DMS 273 treated with DMSO at 0.1 percent for 48 hours (cell line): ENCODE measurements around the gene PI4K2A.

Experiments used
- DNase-seq: peaks from one replicate; lab custom pipeline; 2025; lab: John Stamatoyannopoulos, UW

Gene PI4K2A

GRCh38 chr10:97640174-97640867 lies at the start of gene PI4K2A:
TSS of gene PI4K2A (plus strand) at chr10:97640671. CDS start at chr10:97640743, 72 bp downstream.
- DNase-seq = peak; percentile 95

DNA sequence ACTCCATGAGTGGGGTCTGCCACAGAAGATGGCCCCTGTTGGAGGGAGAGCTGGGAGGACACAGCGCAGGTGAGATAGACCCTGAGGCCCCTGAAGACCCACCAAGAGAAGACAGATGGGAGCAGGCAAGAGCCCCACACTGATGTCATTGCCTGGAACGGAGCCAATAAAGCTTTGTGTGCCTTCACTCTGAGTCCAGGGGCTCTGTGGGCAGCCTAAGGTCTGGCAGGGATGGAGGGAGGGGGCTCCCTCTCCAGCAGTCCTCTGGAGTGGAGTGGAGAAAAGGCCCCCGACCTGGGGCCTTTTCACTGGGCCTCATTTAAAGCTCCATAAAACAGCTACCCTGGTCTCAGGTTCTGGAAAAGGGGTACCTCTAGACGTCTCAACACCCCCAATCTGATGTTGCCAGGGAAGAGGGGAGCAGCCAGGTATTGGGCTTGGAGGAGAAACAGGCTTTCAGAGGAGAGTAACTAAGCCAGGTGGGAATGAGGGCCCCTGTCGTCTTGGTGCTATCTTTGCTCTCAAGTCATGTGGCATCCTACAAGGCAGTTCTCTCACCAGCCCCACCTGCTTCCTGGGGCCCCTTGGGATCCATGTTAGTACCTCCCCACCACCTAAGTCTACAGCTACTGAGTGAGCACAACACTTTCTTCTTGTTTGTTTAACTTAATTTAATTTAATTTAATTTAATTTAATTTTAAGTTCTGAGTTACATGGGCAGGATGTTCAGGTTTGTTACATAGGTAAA lies 49.5 kb upstream of the PI4K2A start:
- no peak for DNase-seq

- DNase-seq = no peak
Observed at GRCh38 chr10:97593421-97593820, 47.0 kb upstream of the PI4K2A start.

GRCh38 chr10:97596101-97597082 lies 44.1 kb upstream of the PI4K2A start:
- no peak for DNase-seq

DNA sequence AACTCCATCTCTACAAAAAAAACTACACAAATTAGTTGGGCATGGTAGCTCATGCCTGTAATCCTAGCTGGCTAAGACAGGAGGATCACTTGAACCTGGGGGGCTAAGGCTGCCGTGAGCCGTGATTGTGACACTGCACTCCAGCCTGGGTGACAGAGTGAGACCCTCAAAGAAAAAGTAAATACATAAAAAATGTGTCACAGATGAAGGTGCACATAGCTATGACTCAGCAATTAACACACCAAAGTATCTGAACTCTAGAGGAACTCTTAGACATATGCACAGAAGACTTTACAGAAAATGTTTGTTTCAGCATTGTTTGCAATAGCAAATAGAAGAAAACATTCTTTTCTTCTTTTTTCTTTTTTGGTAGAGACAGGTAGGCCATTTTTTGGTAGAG lies 42.7 kb upstream of the PI4K2A start:
- DNase-seq = no peak

GRCh38 chr10:97598407-97599271 lies 41.8 kb upstream of the PI4K2A start:
- DNase-seq = no peak

- DNase-seq = no peak
Observed at GRCh38 chr10:97599272-97599619, 41.2 kb upstream of the PI4K2A start.

- no peak for DNase-seq
Observed at GRCh38 chr10:97600616-97601015, 39.9 kb upstream of the PI4K2A start.

DNA sequence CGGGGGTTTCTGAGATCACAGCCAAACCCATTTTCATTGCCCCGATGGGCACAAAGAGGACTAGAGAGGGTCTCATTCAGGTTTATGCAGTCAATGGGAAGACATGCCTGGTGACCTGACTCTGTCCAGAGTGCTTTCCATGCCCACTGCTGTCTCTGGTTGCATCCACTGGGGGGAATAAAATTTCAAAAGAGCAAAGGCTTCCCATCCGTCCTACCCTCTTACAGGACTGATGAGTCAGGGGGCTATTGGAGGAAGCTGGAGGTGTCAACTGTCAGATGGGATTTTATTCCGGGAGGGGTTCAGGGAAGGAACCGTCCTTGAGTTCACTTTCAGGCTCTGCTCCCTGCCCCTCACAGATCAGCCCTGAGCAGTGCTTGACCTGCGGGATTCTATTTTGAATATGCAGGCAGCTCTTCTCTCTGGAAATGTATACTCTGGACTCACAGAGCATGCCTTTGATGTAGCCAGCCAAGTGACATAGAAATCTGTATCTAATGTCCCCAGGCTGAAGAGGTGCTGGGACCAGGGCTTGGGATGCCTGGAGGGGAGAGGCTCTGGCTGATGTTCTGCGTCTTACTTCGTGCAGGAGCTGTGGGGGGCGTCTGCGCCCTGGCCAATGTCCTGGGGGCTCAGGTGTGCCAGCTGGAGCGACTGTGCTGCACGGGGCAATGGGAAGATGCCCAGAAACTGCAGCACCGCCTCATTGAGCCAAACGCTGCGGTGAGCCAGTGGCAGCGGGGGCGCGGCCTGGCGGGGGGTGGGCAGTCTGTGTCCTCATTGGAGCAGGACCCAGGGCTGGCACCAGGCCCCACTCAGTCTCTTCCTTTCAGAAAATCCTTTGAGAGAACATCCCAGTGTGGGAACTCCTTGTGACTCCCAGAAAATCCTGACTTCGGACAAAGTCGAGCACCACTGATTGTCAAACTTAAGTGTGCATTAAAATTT lies 38.9 kb upstream of the PI4K2A start:
- DNase-seq = no peak

- DNase-seq = no peak
Observed at GRCh38 chr10:97607095-97607636, 33.3 kb upstream of the PI4K2A start.

DNA sequence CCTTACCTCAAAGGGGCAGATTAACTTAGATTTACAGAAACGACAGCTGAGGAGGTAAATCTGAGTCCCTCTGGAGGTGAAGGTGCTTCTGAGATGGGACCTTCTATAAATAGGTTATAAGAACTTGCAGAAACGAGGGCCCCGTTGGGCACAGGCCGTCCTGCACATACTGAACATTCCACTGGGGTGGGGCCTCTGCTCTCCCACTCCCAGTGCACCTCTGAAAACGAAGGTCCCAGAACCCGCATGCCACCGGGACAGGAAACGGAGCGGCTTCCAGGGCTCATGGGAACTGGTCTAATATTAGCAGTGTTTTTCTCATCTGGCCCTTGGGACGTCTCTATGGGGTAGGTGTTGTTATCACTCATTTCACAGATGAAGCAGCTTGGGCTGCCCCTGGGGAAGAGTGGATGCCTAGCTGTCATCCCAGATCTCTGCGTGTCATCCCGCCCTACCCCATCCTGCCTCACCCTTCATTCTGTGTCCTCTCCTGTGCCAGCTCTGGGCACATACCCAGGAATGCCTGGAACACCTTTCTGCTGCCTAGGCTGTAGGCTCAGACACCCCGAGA lies 31.4 kb upstream of the PI4K2A start:
- DNase-seq = no peak

- DNase-seq = no peak
Observed at GRCh38 chr10:97611473-97611872, 29.0 kb upstream of the PI4K2A start.

DNA sequence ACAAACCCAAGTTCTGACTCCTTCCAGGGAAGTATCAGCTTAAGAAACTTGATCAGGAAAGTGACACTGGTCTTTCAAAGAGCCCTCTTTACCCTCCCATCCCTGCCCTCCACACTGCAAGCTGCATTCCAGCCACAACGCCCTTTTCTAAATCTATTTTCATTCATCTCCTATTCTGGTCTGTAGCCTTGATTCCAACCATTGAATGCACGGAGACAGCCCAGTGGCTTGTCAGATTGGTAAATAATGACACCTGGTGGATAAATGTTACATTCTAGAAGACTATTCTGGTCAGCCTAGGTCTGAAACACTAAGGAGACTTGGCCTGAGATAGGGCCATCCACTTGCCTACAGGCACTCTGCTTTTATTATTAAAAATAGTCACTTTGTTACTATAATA lies 28.1 kb upstream of the PI4K2A start:
- no peak for DNase-seq

GRCh38 chr10:97618285-97618684 lies 22.2 kb upstream of the PI4K2A start:
- no peak for DNase-seq

- DNase-seq = no peak
Observed at GRCh38 chr10:97618733-97619132, 21.7 kb upstream of the PI4K2A start.

DNA sequence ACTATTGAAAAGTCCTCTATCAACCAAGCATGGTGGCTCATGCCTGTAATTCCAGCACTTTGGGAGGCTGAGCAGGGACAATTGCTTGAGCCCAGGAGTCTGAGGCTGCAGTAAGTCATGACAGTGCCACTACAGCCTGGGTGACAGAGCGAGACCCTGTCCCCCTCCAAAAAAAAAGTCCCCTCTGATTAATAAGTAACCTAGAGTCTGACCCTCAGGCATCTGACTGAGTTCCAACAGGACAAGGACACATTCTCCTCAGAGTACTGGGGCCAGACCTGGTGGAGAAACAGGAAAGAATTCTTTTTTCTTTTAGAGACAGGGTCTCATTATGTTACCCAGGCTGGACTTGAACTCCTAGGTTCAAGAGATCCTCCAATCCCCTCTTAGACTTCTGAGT lies 17.2 kb upstream of the PI4K2A start:
- DNase-seq = no peak

DNA sequence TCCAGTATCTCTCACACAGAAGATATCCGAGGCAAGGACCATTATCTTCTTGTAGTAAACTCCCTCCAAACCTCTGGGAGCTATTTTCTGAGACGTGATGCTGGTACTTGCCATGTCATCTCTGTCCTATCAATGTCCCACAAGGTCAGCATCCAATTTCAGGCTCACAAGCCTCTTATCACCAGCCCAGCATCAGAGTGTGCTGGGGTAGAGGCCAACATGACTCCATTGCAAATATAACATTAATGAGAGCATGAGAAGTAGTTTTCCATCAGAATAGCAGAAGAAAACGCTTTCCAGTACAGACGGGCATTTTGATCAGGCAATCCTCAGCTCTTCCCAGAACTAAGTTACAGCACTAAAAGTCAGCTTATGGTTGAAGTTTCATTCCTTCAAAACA lies 12.7 kb upstream of the PI4K2A start:
- no peak for DNase-seq

DNA sequence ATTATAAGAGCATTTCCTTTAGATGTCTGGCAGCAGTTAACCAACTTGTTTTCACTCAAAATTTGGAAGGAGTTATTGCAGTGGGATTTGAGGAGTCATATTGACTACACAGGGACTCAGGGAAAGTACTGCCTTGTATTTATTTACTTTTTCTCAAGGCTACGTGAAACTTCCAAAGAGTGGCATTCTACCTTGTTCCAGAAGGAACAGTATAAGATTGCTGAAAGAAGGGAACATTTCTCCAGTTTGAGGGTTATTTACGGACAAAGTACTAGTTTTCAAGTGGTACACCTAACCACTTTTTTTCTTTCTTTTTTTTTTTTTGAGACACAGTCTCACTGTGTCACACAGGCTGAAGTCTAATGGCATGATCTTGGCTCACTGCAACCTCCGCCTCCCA lies 12.2 kb upstream of the PI4K2A start:
- no peak for DNase-seq

DNA sequence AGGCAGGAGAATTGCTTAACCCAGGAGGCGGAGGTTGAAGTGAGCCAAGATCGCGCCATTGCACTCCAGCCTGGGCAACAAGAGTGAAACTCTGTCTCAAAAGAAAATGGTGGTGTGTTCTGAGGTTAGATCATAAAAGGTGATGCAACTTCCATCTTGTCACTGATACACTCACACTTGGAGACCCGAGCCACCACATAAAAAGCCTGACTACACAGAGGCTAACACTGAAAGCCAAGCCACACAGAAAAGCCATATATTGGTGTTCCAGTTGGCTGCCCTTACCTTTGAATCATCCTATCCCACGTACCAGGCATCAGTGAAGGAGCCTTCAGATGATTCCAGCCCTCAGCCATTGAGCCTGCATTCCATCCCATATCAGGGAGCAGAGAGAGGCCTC lies 11.2 kb upstream of the PI4K2A start:
- no peak for DNase-seq

- DNase-seq = no peak
Observed at GRCh38 chr10:97631098-97631497, 9.4 kb upstream of the PI4K2A start.
